NCI-H1436 treated with DMSO at 0.1 percent for 48 hours (cell line): ENCODE data around the gene MVP.
"Not testable (repeated sequence)": the region's sequence is repeated elsewhere in the genome, so short reads cannot be mapped to it uniquely, and the experiment has no call there.

ENCODE experiments used
- DNase-seq: peaks from one replicate; lab custom pipeline; 2025; lab: John Stamatoyannopoulos, UW

Gene MVP

DNA sequence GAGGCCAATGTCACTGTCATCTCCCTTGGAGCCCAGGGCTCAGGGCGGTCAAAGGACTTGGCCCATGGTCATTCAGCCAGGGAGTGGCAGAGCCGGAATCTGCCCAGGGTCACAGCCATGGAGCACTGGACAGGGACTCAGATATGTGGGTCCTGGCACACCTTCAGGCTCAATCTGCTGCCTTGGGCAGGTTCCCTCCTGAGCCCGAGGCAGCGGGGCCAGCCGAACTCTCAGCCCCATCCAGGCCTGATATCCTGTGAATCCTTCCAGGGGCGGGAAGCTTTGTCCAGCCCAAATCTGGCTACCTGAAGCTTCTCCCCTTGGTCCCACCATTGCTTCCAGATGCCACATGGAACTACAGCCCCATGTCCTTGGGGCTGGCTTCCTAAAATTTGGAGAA, 54.9 kb downstream of the MVP start:
- DNase-seq: no peak

DNA sequence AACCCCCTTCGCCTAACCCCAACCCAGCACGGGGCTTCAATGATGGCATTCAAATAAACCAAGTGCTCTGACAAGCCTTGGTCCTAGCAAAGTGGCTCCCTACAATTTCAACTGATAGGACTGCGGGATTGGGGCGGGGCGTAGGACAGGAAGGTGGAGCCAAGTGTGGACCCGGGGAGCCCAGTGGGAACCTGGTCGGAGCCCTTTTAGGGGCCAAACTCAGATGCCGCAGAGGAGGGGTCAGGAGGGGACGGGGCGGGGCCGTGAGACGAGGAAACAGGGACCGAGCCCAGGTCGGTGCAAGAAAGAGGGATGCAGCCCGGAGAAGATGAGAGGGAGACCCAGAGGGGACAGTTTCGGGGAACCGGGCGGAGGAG, 55.9 kb downstream of the MVP start:
- DNase-seq: no peak

DNA sequence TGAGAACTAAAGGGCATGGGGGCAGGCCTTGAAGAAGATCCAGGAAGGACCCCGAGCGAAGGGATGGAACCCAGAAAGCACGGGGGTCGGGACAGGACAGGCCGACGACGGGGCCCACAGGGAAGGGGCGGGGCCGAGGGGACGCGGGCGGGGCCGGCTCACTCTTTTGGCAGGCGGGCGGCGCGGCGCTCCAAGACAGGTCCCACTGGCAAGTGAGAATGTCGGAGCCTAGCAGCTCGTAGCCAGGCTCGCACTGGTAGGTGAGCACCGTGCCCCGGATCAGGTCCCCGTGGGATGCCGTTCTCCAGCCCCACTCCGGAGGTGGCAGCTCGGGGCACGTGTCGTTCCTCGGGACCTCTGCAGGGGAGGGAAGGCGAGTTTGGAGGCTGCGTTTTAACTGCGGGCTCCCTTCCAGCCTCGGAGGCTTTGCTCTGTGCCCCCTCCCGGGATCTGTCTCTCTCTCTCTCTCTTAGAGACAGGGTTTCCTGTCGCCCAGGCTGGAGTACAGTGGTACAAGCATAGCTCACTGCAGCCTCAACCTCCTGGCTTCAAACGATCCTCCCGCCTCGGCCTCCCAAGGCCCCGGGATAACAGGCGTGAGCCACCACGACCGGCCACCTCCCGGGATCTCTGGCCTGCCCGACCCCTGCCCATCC, 56.5 kb downstream of the MVP start:
- no peak for DNase-seq

DNA sequence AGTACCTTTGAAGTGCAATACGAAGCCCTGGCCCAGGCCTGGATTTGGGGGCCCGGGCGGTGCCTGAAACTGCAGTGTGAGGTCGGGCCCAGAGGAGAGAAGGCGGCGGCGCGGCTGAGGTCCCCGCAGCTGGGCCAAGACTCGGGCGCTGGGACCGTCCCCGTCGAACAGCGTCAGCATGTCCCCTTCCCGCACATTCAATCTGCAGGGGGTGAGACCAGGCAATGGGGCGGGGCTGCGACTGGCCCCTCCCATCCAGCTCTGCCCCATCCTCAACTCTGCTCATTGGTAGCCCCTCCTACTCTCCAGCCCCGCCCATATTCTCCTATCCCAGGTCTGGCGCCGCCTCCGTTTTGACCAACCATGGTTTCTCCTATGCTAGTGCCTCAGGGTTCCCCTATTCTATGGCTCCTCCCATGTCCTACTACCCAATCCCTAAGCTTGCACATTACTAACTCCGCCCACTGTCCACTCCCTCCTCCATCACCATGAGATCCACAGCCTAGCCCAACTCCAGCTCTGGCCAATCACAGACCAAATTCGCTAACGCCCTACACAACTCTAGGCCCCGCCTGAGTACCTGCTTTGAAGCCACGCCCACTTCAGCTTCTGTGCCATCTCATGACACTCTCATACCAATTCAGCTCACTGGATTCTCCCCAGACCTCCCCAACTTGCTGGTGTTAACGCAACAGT, 57.2 kb downstream of the MVP start:
- no peak for DNase-seq

DNA sequence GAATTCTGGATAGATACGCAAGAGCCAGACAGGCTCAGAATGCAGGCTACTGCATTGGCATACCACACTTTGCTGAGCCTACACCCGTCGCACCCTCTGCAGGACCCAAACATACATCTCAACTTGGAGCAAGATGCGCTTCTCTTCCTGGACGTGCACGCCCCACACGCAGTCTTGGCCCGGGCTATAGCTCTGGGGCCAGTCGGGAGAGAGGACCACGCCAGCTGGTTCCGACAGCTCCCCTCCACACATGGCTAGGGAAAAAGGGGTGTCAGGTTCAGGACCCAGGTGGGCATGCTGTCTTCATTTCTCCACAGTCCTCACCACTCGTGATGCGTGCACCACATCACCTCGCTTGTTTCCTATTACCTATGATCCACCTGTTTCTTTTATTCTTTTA, 57.9 kb downstream of the MVP start:
- DNase-seq: no peak

DNA sequence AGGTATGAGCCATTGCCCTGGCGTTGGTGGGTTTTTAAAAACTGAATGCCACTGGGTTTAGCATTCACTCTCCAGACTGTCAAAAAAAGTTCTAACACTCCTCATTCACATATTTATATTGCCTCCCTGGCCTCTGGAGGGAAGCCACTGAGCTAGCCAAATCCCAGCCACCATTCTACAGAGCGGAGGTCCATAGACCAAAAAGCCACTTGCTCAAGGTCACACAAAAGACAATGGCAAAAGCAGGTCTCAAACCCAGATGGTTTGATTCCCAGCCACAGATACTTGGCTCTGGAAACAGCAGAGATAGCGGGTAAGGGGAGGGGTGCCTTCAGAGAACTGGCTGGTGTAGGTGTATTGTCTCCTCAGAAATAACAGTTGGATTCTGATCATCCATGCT, 60.8 kb downstream of the MVP start:
- no peak for DNase-seq

DNA sequence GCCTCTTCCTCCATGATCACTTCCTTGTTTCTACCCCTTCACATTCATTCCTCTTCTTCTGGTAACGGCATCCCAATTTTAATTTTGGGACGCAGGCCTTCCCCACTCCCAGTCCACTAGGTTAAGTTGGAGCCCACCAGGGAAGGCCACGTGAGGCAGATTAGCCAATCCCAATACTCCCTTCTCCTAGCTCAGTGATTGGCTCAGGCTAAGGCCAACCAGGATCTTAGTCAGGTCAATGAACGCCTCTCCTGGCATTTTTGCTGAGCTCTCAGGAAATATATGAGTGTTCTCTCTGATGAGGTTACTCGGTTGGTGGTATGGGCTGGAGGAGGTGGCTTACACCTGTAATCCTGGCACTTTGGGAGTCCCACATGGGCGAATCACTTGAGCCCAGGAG, 63.7 kb downstream of the MVP start:
- DNase-seq: no peak

DNA sequence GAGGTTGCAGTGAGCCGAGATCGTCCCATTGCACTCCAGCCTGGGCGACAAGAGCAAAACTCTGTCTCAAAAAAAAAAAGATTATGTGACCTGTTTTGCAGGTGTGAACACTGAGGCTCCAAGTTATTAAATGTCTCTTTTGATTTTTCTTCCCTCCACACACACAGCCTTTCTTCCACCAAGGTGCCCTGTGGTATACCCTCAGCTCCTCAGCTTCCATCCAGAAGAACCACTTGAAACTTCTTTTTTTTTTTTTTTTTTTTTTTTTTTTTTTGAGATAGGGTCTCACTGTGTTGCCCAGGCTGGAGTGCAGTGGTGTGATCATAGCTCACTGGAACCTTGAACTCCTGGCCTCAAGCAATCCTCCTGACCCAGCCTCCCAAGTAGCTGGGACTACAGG, 69.1 kb downstream of the MVP start:
- DNase-seq: not testable (repeated sequence)

DNA sequence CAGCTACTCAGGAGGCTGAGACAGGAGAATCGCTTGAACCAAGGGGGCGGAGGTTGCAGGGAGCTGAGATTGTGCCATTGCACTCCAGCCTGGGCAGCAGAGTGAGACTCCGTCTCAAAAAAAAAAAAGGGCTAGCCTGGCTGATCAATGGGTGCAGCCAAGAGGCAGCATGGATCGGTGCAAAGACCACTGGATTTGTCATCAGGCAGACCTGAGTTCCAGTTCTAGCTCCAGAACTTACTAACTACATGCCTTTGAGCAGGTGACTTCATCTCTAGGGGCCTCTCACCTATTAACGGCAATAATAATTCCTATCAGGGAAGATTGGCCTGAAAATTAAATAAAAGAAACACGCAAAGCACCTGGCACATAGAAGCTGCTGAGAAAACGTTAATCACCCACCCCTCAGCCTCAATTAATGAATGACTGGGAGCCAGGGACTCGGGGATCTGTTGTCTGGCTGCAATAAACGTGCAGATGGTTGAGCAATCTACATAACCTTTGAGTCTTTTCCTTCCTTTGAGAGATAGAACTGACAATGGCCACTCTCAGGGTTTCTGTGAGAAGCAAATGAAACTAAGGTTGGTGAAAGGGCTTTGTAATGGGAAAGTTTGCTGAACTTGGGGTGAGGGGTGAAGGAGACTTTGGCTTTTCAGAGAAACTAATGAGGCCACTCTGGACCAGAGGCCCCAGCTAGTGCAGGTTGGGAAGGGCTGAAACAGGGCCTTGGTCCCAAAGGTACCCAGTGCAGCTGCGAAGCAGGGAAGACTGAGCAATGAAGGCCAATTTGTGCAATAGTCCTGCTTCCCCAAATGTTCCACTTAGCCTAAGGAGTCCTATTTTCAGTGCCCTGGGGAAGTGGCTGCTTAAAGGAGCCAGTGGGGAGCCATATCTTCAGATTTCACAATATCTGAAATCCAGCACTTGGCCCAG, 71.5 kb downstream of the MVP start:
- DNase-seq: no peak

DNA sequence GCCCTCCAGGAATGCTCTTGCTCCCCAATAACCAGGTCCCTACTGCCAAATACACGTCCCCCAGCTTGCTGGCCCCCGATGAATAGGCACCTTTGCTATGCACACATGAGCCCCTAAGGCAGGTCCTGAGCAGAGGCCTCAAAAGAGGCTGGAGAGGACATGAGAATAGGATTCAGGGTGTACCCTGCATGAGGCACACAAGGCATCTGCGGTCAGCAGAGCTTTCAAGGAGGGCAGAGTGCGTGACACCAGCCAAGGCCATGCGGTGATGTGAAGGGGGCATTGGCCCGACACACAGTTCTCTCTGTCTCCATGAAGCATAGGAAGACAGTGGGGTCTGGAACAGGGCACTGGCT, 72.2 kb downstream of the MVP start:
- DNase-seq: no peak

DNA sequence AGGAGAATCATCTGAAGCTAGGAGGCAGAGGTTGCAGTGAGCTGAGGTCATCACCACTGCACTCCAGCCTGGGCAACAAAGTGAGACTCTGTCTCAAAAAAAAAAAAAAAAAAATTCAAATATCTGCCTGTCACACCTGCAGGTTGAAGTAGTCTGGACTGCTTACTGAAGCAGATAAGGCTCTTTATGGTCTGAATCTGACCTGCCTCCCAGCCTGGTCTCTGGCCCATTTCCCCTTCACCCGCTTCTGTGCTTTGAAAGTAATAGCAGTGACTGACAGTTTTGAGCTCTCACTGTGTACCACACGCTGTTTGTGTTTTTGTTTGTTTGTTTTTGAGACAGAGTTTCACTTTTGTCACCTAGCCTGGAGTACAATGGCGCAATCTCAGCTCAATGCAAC, 73.3 kb downstream of the MVP start:
- DNase-seq: no peak

DNA sequence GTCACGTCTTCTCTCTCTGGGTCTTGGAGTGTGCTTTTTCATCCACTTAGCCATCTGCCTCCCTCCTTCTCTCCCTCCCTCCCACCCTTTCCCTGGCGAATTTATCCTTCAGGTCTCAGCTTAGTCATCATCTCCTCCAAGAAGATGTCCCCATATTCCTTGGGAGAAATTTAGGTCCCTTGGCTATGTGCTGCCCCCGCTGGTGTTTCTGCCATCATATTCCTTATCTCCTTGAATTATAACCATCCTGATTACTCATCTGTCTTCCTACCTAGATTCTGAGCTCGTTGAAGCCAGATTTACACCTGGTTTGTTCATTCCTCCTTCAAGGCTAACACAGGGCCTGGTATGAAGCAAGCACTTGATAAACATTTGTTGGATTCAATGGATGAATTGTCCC, 74.1 kb downstream of the MVP start:
- DNase-seq: no peak

DNA sequence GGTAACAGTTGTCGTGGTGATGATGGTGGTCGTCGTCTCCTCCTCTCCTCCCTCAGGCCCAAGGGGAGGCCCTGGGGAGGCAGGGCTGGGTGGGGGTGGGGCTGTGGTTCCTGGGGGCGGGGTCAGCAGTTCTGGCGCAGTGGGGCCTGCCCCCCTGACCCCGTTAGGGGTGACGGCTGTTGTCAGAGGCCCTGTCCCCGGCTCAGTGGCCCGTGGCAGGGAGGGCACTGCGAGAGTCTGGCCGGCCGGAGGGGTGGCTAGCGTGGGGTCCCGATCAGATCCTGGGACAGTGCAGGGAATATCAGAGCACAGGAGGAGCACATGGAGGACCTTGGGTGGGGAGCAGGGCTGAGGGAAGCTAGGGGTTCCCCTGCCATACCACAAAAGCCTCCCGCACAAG, 76.6 kb downstream of the MVP start:
- no peak for DNase-seq

DNA sequence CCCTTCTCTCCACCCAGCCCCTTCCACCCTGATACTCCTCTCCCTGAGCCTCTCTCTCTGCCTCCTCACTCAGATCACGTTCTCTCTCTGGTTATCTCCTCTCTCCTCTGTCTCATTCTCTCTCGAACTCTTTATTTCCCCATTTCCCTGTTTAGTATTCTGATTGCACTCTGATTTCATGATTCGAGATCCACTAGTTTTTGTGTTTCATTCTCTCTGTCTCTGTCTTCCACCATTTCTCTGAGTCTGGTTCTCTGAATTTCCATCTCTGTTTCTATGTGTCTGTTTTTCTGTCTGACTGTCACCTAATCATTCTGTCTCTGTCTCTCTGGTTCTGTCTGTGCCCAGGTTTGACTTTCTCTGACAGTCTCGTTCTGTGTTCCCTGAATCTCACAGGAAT, 77.1 kb downstream of the MVP start:
- DNase-seq: no peak
